ENCODE results near the gene TEAD4. TPM values are rescaled to one million over a fixed set of nuclear protein-coding genes. Genes with fewer than 3 reads are reported as not detected.

TEAD4 gene
- total RNA-seq, 4 donors from 2014 or later = 4.7 to 26.7 (median 25.0) TPM

- Histone ChIP-seq H3K4me3 (peak overlapping the region; percentile 74 to 76), H3K27me3 (no peaks in the 10 kb centered on the region), H3K9me3 (no peaks in the 10 kb centered on the region), H3K27ac (peak overlapping the region; percentile 26 to 94 (median 92)), H3K36me3 (peaks cover 0 to 6% of the 10 kb centered on the region in 2 donors), H3K4me1 (peaks cover 0 to 48% (median 6%) of the 10 kb centered on the region in 3 donors)
- TF ChIP-seq POLR2AphosphoS5 (IDR thresholded peaks at IDR 0.05) = no peak
- TF ChIP-seq EP300 (IDR thresholded peaks at IDR 0.05) = no peak
- no peak for TF ChIP-seq POLR2A (IDR thresholded peaks at IDR 0.05)
- TF ChIP-seq CTCF (IDR thresholded peaks at IDR 0.05) = no peak
- 0% methylated on average over 2 to 3 of the region's 32 CpGs for WGBS, 2 donors (ENCODE audit: low coverage in 1 of 2)
- peak; percentile 15 for ATAC-seq
Observed at GRCh38 chr12:3077572-3078081, 118.4 kb downstream of the TEAD4 start.

- H3K27me3 ChIP-seq = no peaks in the 10 kb centered on the region
- TF ChIP-seq POLR2AphosphoS5 (IDR thresholded peaks at IDR 0.05) (no peak), CTCF (IDR thresholded peaks at IDR 0.05) (no peak), EP300 (IDR thresholded peaks at IDR 0.05) (no peak), POLR2A (IDR thresholded peaks at IDR 0.05) (no peak)
- H3K4me3 ChIP-seq = peak overlapping the region; percentile 74 to 76
- peak overlapping the region in 3 of 4 donors; percentile 92 to 94 (median 93) for H3K27ac ChIP-seq
- WGBS, 2 donors (ENCODE audit: low coverage in 1 of 2) = 32 to 47% methylated on average over 7 to 9 of the region's 10 CpGs
- ATAC-seq = no peak
- H3K36me3 ChIP-seq = peaks cover 0 to 6% of the 10 kb centered on the region in 2 donors
- H3K4me1 ChIP-seq = peaks cover 0 to 46% (median 6%) of the 10 kb centered on the region in 3 donors
- no peaks in the 10 kb centered on the region for H3K9me3 ChIP-seq
Observed at GRCh38 chr12:3078086-3078820, 119.1 kb downstream of the TEAD4 start.

GRCh38 chr12:3081091-3081490, 121.9 kb downstream of the TEAD4 start:
- 89 to 95% methylated on average over 4 to 7 of the region's 9 CpGs for WGBS, 2 donors (ENCODE audit: low coverage in 1 of 2)
- Histone ChIP-seq H3K36me3 (peaks cover 0 to 19% of the 10 kb centered on the region in 2 donors), H3K9me3 (no peaks in the 10 kb centered on the region), H3K4me1 (peaks cover 0 to 61% (median 6%) of the 10 kb centered on the region in 3 donors), H3K4me3 (no peak overlapping the region), H3K27ac (no peak overlapping the region), H3K27me3 (no peaks in the 10 kb centered on the region)
- TF ChIP-seq POLR2AphosphoS5 (IDR thresholded peaks at IDR 0.05) (no peak), POLR2A (IDR thresholded peaks at IDR 0.05) (no peak), EP300 (IDR thresholded peaks at IDR 0.05) (no peak), CTCF (IDR thresholded peaks at IDR 0.05) (no peak)
- ATAC-seq = no peak

GRCh38 chr12:3081886-3082285, 122.7 kb downstream of the TEAD4 start:
- no peaks in the 10 kb centered on the region for H3K9me3 ChIP-seq
- peaks cover 0 to 23% of the 10 kb centered on the region in 2 donors for H3K36me3 ChIP-seq
- H3K27me3 ChIP-seq = no peaks in the 10 kb centered on the region
- 72 to 76% methylated on average over 6 to 7 of the region's 7 CpGs for WGBS, 2 donors (ENCODE audit: low coverage in 1 of 2)
- TF ChIP-seq CTCF (IDR thresholded peaks at IDR 0.05) = no peak
- TF ChIP-seq POLR2A (IDR thresholded peaks at IDR 0.05) = no peak
- TF ChIP-seq EP300 (IDR thresholded peaks at IDR 0.05) = no peak
- TF ChIP-seq POLR2AphosphoS5 (IDR thresholded peaks at IDR 0.05) = no peak
- ATAC-seq = no peak
- no peak overlapping the region for H3K27ac ChIP-seq
- no peak overlapping the region for H3K4me3 ChIP-seq
- peaks cover 0 to 54% (median 0%) of the 10 kb centered on the region in 3 donors for H3K4me1 ChIP-seq
